Upper lobe of left lung (tissue), 4 donors: ENCODE results near the gene MAU2.

Source experiments
- EP300 ChIP-seq, 4 donors: sonication (generic); formaldehyde crosslinking; IDR thresholded peaks; one replicate each; pipeline ENCODE4 v1.5.1; 2017; ENCODE audit warnings: antibody characterized with exemption in 4 of 4, control low read depth in 2 of 4
- POLR2A ChIP-seq, 4 donors: fragments of 450-650 bp; IDR thresholded peaks; one replicate each; pipeline ENCODE4 v1.5.1; 2016 to 2017; ENCODE audit warnings: antibody characterized with exemption in 4 of 4, mild to moderate bottlenecking in 2 of 4
- POLR2AphosphoS5 ChIP-seq, 2 donors: sonication (generic); formaldehyde crosslinking; IDR thresholded peaks; one replicate each; pipeline ENCODE4 v1.5.1; 2017; ENCODE audit warnings: antibody characterized with exemption in 2 of 2
- TF ChIP-seq, protein P1 (sequence below), 6 experiments: fragments of 450-650 bp in 4 of 6; fragments of 200-600 bp in 2 of 6; sonication (generic) in 2 of 6; IDR thresholded peaks; one replicate each; pipeline ENCODE4 v1.5.1; 2016 to 2019; ENCODE audit warnings: antibody characterized with exemption in 6 of 6

- TF ChIP-seq, protein P1, sequence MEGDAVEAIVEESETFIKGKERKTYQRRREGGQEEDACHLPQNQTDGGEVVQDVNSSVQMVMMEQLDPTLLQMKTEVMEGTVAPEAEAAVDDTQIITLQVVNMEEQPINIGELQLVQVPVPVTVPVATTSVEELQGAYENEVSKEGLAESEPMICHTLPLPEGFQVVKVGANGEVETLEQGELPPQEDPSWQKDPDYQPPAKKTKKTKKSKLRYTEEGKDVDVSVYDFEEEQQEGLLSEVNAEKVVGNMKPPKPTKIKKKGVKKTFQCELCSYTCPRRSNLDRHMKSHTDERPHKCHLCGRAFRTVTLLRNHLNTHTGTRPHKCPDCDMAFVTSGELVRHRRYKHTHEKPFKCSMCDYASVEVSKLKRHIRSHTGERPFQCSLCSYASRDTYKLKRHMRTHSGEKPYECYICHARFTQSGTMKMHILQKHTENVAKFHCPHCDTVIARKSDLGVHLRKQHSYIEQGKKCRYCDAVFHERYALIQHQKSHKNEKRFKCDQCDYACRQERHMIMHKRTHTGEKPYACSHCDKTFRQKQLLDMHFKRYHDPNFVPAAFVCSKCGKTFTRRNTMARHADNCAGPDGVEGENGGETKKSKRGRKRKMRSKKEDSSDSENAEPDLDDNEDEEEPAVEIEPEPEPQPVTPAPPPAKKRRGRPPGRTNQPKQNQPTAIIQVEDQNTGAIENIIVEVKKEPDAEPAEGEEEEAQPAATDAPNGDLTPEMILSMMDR (IDR thresholded peaks at IDR 0.05) = no peak
- TF ChIP-seq POLR2A (IDR thresholded peaks at IDR 0.05) (no peak), POLR2AphosphoS5 (IDR thresholded peaks at IDR 0.05) (no peak), EP300 (IDR thresholded peaks at IDR 0.05) (no peak)
Observed at GRCh38 chr19:19316082-19316481, 4.5 kb upstream of the MAU2 start.
